HG03575 (cell line): ENCODE data around the gene LCOR.
A peak's percentile ranks its signal among the peaks of the same experiment; 100 is the strongest.

Experiments
- ATAC-seq: cut with Tn5 transposase; IDR thresholded peaks from one replicate; pipeline ENCODE4 v1.9.1; 2021; ENCODE audit not compliant: unreplicated experiment, insufficient number of reproducible peaks, low FRiP score; ENCODE audit errors: extremely low read depth

LCOR gene

GRCh38 chr10:96971324-96971723, 139.2 kb downstream of the LCOR start:
- no peak for ATAC-seq

- ATAC-seq, result no peak
Measured at GRCh38 chr10:96972264-96972663, 140.2 kb downstream of the LCOR start.

DNA sequence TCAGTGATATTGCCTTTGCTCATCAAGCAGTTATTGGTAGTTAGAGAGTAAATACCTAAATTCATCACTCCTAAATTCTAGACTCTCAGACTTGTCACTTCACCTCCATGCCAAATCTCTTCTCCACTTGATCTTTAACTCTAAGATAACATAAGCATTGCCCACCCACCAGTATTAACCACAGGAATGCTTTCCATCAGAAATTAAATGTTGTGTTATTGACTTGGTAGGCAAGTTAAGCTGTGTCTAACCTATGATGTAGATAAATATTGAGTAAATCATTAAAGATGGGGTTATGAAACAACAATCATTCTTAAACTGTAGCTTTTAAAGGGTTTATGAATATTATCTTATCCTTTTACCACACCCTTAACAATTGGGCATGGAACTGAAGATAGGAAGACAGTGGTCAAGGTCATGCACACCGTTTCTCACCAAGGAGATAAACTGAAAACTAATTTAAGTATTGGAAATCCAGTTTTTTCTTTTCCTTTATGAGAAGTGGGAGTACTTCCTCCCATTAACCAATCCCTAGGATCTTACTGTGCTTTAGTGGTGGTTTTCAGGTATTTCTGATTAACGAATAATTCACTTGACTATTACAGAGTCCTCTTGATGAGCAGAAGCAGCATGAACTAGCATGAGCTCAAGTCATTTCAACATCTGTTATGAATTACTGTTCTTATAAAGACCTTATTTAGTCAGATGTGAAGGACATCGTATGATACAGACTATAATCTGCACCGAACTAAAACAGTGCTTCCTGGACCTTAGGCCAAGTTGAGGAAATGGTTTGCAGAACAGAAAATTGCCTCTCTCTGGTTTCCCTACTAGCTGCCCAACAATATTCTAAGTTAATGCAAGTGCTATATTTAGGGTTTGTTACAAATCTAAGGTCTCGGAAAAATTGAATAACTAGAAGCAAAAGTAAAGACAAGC, 142.0 kb downstream of the LCOR start:
- ATAC-seq, result no peak

DNA sequence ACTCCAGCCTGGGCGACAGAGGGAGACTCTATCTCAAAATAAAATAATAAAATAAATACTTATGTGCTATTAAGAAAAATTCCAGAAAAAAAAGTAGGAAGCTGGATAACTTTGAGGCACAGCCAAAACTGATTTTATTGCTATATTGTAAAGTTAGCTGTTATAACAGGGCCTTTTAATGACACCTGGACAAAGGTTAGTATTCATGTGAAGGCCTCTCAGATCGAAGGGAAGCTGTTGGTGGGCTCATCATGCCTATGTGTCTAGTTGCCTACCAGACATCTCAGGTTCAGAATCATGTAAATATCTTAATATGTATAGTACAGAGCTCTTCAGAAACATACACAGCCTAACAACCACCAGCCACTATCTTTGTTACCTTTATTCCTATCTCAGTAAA, 143.0 kb downstream of the LCOR start:
- ATAC-seq, result no peak

GRCh38 chr10:96978621-96979154, 146.6 kb downstream of the LCOR start:
- ATAC-seq, result peak; percentile 44

- no peak for ATAC-seq
Measured at GRCh38 chr10:96982149-96982930, 150.2 kb downstream of the LCOR start.

DNA sequence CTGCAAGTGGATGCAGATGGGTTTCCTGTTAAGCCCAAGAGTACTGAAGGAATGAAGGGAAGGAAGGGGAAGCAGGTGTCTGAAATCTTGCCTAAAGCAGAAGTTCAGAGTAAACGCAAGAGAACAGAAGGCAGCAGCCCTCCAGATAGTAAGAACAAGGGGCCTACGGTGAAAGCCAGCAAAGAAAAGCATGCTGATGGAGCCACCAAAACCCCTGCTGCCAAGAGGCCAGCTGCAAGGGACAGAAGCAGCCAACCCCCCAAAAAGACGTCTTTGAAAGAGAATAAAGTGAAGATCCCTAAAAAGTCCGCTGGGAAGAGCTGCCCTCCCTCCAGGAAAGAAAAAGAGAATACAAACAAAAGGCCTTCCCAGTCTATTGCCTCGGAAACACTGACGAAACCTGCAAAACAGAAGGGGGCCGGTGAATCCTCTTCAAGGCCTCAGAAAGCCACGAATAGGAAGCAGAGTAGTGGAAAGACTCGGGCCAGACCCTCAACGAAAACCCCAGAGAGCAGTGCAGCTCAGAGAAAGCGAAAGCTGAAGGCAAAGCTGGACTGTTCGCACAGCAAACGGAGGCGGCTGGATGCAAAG, 152.5 kb downstream of the LCOR start:
- ATAC-seq, result no peak

- ATAC-seq, result no peak
Measured at GRCh38 chr10:96986200-96986856, 154.2 kb downstream of the LCOR start.

DNA sequence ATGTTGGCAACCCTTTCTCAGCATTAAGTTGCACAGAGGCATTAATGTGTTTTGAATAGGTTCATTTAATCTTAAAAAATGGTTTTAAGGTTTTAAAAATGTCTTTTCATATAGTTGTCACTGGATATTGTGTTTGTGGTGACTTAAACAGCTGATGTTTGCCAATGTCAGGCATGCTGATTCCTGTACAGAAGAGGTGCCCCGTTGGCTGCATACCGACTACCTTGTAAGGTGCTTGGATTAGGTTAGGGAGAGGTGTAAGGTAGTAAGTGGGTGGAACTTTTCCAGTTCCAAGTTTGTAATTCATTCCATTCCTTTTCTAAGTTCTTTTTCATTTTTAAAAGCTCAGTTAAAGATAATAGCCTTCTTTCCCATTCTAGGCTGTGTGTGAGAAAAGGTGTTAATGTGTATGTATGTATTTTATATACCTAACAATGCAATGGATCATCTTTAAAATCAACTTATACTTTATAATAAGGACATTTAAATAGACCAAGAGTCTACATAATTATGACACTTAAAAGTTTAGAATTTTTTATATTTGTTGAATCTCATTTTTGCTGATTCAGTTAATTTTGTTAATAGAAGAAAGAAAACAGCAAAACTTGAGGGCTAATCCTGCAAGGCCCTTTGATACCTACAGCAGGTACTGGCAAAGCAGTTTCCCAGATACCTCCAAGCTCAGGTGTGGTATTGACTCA, 155.2 kb downstream of the LCOR start:
- no peak for ATAC-seq

DNA sequence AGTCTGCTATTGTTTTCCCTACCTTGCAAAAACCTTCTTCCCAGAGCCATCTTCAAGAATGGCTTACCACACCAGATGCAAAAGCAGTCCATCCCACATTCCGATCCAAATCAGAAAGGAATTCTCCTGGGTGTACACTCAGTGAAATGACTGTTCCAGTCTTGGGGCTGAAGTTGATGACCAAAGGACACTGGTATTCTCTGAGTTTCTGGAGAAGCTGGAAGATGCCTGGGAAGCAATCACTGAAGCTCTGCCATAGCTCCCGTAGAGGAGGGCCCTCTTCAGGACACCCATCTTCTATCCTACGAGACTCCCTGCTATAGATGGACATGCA, 155.7 kb downstream of the LCOR start:
- no peak for ATAC-seq

DNA sequence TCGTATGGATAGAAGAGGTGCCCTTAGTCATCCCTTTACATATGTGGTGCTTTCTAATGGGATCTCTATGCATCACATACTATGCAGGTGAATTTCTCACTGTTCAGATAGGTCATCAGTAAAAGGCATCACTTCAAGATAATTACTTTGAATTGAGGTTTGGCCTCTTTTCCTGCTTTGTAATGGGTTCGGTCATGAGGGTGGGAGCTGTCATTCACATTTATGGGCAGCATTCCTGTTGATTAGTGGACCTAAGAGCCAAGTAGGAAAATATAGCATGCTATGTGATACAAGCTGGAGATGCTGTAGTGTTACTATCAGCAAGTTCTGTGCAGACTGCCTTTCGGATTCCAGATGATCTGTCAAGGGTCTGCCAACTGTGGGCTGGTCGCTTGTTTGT, 156.3 kb downstream of the LCOR start:
- ATAC-seq, result no peak

DNA sequence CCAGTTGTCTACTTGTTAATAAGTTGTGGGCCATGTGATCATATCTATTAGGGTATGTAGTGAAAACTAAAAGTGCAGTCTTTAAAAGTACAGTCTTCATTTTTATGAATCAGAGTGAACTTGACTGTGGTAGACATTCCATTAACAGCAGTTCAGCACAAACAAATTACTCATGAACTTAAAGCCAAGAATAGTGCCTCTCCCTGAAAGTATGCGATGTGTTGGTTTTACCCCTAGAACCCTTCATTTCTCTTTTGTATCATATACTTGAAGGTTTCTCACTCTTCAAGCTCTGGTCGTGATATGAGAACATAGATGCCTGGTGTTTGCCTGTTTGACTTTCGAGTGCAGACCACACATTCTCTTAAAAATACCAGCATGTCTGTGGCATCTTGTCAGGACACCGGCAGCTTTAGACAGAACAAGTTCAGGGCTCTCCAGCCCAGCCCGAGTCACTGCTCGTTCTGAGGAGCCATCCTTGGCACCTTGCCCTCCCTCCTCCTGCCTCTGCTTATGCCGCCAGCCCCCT, 159.3 kb downstream of the LCOR start:
- no peak for ATAC-seq

DNA sequence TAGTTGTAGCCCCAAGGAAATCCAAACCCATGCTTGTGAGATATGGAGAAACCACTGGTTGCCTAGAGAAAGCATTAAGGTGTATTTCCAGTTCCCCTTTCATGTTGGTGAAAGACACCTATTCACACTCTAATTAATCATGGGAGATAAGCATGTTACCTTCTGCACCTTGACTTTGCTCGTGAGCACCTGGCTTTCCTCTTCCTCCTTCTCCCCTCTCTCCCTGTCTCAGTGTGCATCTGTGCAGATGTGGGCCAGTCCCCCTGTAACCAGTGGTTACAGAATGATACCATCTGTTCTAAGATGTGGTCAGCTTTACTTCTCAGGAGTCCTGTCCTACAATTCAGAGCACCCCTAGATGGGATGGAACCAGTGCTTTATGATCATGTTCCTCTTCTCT, 160.6 kb downstream of the LCOR start:
- no peak for ATAC-seq

DNA sequence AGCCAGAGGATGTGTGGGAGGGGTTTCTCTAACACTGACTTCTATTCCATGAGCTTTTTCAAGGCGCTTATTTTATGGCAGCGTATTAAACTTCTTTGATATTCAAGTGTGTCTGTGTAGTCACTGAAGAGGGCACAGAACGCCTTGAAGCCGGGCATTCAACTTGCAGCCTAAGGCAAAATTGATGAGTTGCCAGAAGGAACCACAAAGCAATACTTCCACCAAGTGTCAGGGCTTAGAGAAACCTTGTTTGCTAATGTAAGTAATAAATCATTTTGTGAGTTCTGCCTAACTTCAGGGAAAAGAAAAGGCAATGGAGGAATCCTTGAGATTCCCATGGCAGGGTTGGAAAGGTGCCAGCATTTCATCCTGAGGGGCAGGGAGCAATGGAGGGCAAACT, 163.8 kb downstream of the LCOR start:
- ATAC-seq, result no peak

- ATAC-seq, result no peak
Measured at GRCh38 chr10:96996275-96996965, 164.3 kb downstream of the LCOR start.

GRCh38 chr10:96998329-96998888, 166.3 kb downstream of the LCOR start:
- no peak for ATAC-seq

GRCh38 chr10:96999337-96999736, 167.2 kb downstream of the LCOR start:
- no peak for ATAC-seq

DNA sequence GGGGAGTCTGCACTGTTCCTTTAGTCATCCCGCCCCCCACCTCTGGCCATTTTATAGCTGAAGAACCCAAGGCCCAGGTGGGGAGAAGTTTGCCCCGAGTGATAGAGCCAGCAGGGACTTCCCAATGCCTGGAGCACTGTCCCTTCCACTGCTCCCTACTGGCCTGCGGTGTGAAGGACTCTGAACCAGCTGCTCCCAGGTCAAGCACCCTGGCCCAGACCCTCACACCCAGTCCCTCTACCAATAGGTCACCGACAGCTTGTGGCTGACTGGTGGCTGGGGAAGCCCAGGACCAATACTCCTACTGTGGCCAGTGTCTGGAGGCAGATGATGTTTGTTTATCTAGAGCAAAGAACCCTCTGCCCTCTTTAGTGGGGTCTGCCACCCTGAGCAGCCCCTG, 167.9 kb downstream of the LCOR start:
- no peak for ATAC-seq
